NB4 (cell line): Measurements from ENCODE around the gene COL24A1.
"Not testable (repeated sequence)": the region's sequence is repeated elsewhere in the genome, so short reads cannot be mapped to it uniquely, and the experiment has no call there.

ENCODE experiments used
- CTCF ChIP-seq: IDR thresholded peaks from one replicate; pipeline ENCODE4 v1.5.1; 2012; ENCODE audit warnings: low read depth, low read length
- MAX ChIP-seq: IDR thresholded peaks from 2 replicates; pipeline ENCODE4 v1.6.1; 2011; ENCODE audit warnings: low read depth, low read length
- POLR2A ChIP-seq: IDR thresholded peaks from 2 replicates; pipeline ENCODE4 v1.6.1; 2011; ENCODE audit warnings: mild to moderate bottlenecking; ENCODE audit not compliant: insufficient read length; ENCODE audit errors: extremely low read depth

- TF ChIP-seq CTCF, POLR2A, MAX: not testable (repeated sequence)
Observed at GRCh38 chr1:85863639-85864038, 292.9 kb downstream of the COL24A1 start.
